IMR-90 (cell line): ENCODE measurements around the gene TMEM43. TPM values are rescaled to one million over a fixed set of nuclear protein-coding genes. Genes with fewer than 3 reads are reported as not detected.

Experiments
- ATAC-seq: fragments of 200-7000 bp; cut with Tn5 transposase; 2 replicates; pipeline ENCODE4 v1.9.1; 2020; ENCODE audit warnings: low read depth, mild to moderate bottlenecking, moderate library complexity
- BruUV-seq: library from RNA; stranded (reverse); fragments of 400-500 nt; replicated peaks from 2 replicates; lab custom pipeline; 2021; lab: Mats Ljungman, UMichigan
- CTCF ChIA-PET: fragments of 300-600 bp; formaldehyde crosslinking; extraction: SDS; loops from one replicate; lab custom pipeline; 2021; ENCODE audit warnings: antibody characterized with exemption; lab: Yijun Ruan, JAX
- POLR2A ChIA-PET: fragments of 300-600 bp; sonication (Branson Sonifier 250); formaldehyde crosslinking; loops from one replicate; lab custom pipeline; 2022; ENCODE audit warnings: antibody characterized with exemption; ENCODE audit not compliant: unreplicated experiment; lab: Charles Lee
- DNase-seq: peaks from one replicate; pipeline ENCODE4 v3.0.0; 2013
- H2AFZ ChIP-seq: replicated peaks from 2 replicates; pipeline ENCODE3; 2013; ENCODE audit warnings: low read length, mild to moderate bottlenecking; ENCODE audit not compliant: poor library complexity
- H2AK5ac ChIP-seq: 2 replicates; pipeline ENCODE4 v1.6.1; 2013; ENCODE audit warnings: low read depth, low read length, inconsistent platforms
- H2AK9ac ChIP-seq: replicated peaks from 2 replicates; pipeline ENCODE3; 2013; ENCODE audit warnings: mild to moderate bottlenecking, low read depth, low read length, moderate library complexity; ENCODE audit not compliant: poor library complexity
- H2BK120ac ChIP-seq: 2 replicates; pipeline ENCODE4 v1.6.1; 2013; ENCODE audit warnings: low read depth, low read length, inconsistent platforms
- H2BK15ac ChIP-seq: 3 replicates; pipeline ENCODE4 v1.6.1; 2013; ENCODE audit warnings: low read depth, low read length, inconsistent platforms
- H2BK20ac ChIP-seq: 2 replicates; pipeline ENCODE4 v1.6.1; 2013; ENCODE audit warnings: low read depth, mild to moderate bottlenecking, inconsistent platforms, low read length, moderate library complexity
- H2BK5ac ChIP-seq: 2 replicates; pipeline ENCODE4 v1.6.1; 2013; ENCODE audit warnings: mild to moderate bottlenecking, low read depth, low read length, inconsistent platforms; ENCODE audit not compliant: poor library complexity, severe bottlenecking
- H3K14ac ChIP-seq: replicated peaks from 2 replicates; pipeline ENCODE4 v1.6.1; 2013; ENCODE audit warnings: low read depth, low read length, inconsistent platforms
- H3K18ac ChIP-seq: 2 replicates; pipeline ENCODE4 v1.6.1; 2013; ENCODE audit warnings: low read depth, low read length, control low read depth
- H3K23ac ChIP-seq: 2 replicates; pipeline ENCODE4 v1.6.1; 2013; ENCODE audit warnings: low read depth, low read length, inconsistent platforms
- H3K27ac ChIP-seq: 2 replicates; pipeline ENCODE4 v1.5.1; 2013; ENCODE audit warnings: mild to moderate bottlenecking, control low read depth, low read length; ENCODE audit not compliant: insufficient read depth
- H3K27me3 ChIP-seq: 2 replicates; pipeline ENCODE4 v1.6.1; 2013; ENCODE audit warnings: low read length; ENCODE audit not compliant: control insufficient read depth, insufficient read depth
- H3K36me3 ChIP-seq: 2 replicates; pipeline ENCODE4 v1.6.1; 2013; ENCODE audit warnings: low read length, mixed read lengths; ENCODE audit not compliant: control insufficient read depth, insufficient read depth
- H3K4ac ChIP-seq: 2 replicates; pipeline ENCODE4 v1.6.1; 2013; ENCODE audit warnings: low read depth, low read length, inconsistent platforms
- H3K4me1 ChIP-seq: 2 replicates; pipeline ENCODE4 v1.6.1; 2013; ENCODE audit warnings: low read length, mixed read lengths; ENCODE audit not compliant: control insufficient read depth, insufficient read depth
- H3K4me2 ChIP-seq: 2 replicates; pipeline ENCODE4 v1.6.1; 2013; ENCODE audit warnings: low read depth, mild to moderate bottlenecking, control low read depth, low read length, moderate library complexity
- H3K4me3 ChIP-seq: 2 replicates; pipeline ENCODE4 v1.5.1; 2013; ENCODE audit warnings: low read depth, mild to moderate bottlenecking, control low read depth, low read length, moderate library complexity; ENCODE audit not compliant: insufficient read depth
- H3K56ac ChIP-seq: 2 replicates; pipeline ENCODE4 v1.6.1; 2013; ENCODE audit warnings: low read length, inconsistent platforms; ENCODE audit not compliant: insufficient read depth; ENCODE audit errors: extremely low read depth
- H3K79me1 ChIP-seq, 2 experiments: 2 replicates each; pipeline ENCODE4 v1.6.1; 2013; ENCODE audit warnings: low read length in 2 of 2, inconsistent platforms in 1 of 2, low read depth in 1 of 2
- H3K9ac ChIP-seq: 2 replicates; pipeline ENCODE4 v1.6.1; 2013; ENCODE audit warnings: low read depth, low read length, control low read depth
- H3K9me1 ChIP-seq: 2 replicates; pipeline ENCODE4 v1.6.1; 2013; ENCODE audit warnings: low read length, inconsistent platforms; ENCODE audit not compliant: insufficient read depth
- H3K9me3 ChIP-seq: 2 replicates; pipeline ENCODE4 v1.6.1; 2013; ENCODE audit warnings: low read length; ENCODE audit not compliant: control insufficient read depth, insufficient read depth
- H4K20me1 ChIP-seq: 2 replicates; pipeline ENCODE4 v1.6.1; 2013; ENCODE audit warnings: low read length, inconsistent platforms; ENCODE audit not compliant: insufficient read depth
- H4K5ac ChIP-seq: 2 replicates; pipeline ENCODE4 v1.6.1; 2013; ENCODE audit warnings: mild to moderate bottlenecking, low read depth, low read length, control low read depth
- H4K8ac ChIP-seq, 2 experiments: 2 replicates each; pipeline ENCODE4 v1.6.1; 2013; ENCODE audit warnings: low read depth in 2 of 2, low read length in 2 of 2, control low read depth in 1 of 2, inconsistent platforms in 1 of 2
- H4K91ac ChIP-seq: 2 replicates; pipeline ENCODE4 v1.6.1; 2013; ENCODE audit warnings: low read depth, low read length, inconsistent platforms; ENCODE audit not compliant: insufficient read depth
- BHLHE40 ChIP-seq: fragments of 150-350 bp; IDR thresholded peaks from 2 replicates; pipeline ENCODE4 v1.6.1; 2016; ENCODE audit warnings: mild to moderate bottlenecking, low read depth, low read length
- CEBPB ChIP-seq: IDR thresholded peaks from 2 replicates; pipeline ENCODE4 v1.6.1; 2012; ENCODE audit warnings: low read depth, low read length, improper control_type of control experiment
- CHD1 ChIP-seq: IDR thresholded peaks from 2 replicates; pipeline ENCODE4 v1.6.1; 2012; ENCODE audit warnings: low read depth, low read length, improper control_type of control experiment
- CTCF ChIP-seq: conservative IDR thresholded peaks from 2 replicates; pipeline ENCODE4 v1.5.1; 2012; ENCODE audit warnings: mild to moderate bottlenecking, low read depth, low read length, improper control_type of control experiment
- ELK1 ChIP-seq: fragments of 150-350 bp; IDR thresholded peaks from 2 replicates; pipeline ENCODE4 v1.6.1; 2016; ENCODE audit warnings: low read depth, mild to moderate bottlenecking, low read length, moderate library complexity, borderline replicate concordance
- FOS ChIP-seq: fragments of 150-350 bp; IDR thresholded peaks from 2 replicates; pipeline ENCODE4 v1.6.1; 2016; ENCODE audit warnings: low read depth, low read length
- MAFK ChIP-seq: IDR thresholded peaks from 2 replicates; pipeline ENCODE4 v1.6.1; 2012; ENCODE audit warnings: low read depth, low read length, improper control_type of control experiment
- MAZ ChIP-seq: IDR thresholded peaks from 2 replicates; pipeline ENCODE4 v1.6.1; 2012; ENCODE audit warnings: low read depth, mild to moderate bottlenecking, low read length, improper control_type of control experiment, moderate library complexity, borderline replicate concordance
- MXI1 ChIP-seq: IDR thresholded peaks from 2 replicates; pipeline ENCODE4 v1.6.1; 2012; ENCODE audit warnings: low read depth, mild to moderate bottlenecking, low read length, moderate library complexity, borderline replicate concordance
- NFE2L2 ChIP-seq: fragments of 150-350 bp; IDR thresholded peaks from 2 replicates; pipeline ENCODE4 v1.6.1; 2016; ENCODE audit warnings: low read depth, mild to moderate bottlenecking, low read length
- POLR2A ChIP-seq: IDR thresholded peaks from 2 replicates; pipeline ENCODE4 v1.6.1; 2012; ENCODE audit warnings: mild to moderate bottlenecking, low read depth, low read length
- RAD21 ChIP-seq: IDR thresholded peaks from 2 replicates; pipeline ENCODE4 v1.6.1; 2012; ENCODE audit warnings: low read length, improper control_type of control experiment
- RCOR1 ChIP-seq: IDR thresholded peaks from 2 replicates; pipeline ENCODE4 v1.6.1; 2012; ENCODE audit warnings: mild to moderate bottlenecking, low read length, improper control_type of control experiment; ENCODE audit not compliant: insufficient replicate concordance
- RFX5 ChIP-seq: IDR thresholded peaks from 2 replicates; pipeline ENCODE4 v1.8.0; 2012; ENCODE audit warnings: low read depth, mild to moderate bottlenecking, low read length, moderate library complexity
- SMC3 ChIP-seq: fragments of 150-350 bp; IDR thresholded peaks from 2 replicates; pipeline ENCODE4 v1.6.1; 2016; ENCODE audit warnings: low read depth, mild to moderate bottlenecking, antibody characterized with exemption, low read length, moderate library complexity
- USF2 ChIP-seq: fragments of 150-350 bp; IDR thresholded peaks from 2 replicates; pipeline ENCODE4 v1.6.1; 2017; ENCODE audit warnings: mild to moderate bottlenecking, antibody characterized with exemption, low read length, low read depth
- WGBS, 2 experiments: methylation state at CpG; one replicate each; pipeline versions ENCODE4 v1.1.5 to v1.1.7; 2013; ENCODE audit warnings: missing lambda C conversion rate in 2 of 2; ENCODE audit not compliant: insufficient read length in 1 of 2; ENCODE audit errors: extremely low coverage in 2 of 2; 5-methylcytosine and 5-hydroxymethylcytosine counted together
- dilution Hi-C: fragments of 300-500 bp; cut with HindIII; formaldehyde crosslinking; loops from one replicate; pipeline ENCODE4 v1.14.3; 2018; ENCODE audit warnings: low sequenced_read_pairs; ENCODE audit not compliant: unreplicated experiment
- in situ Hi-C: fragments of 300-500 bp; cut with MboI; formaldehyde crosslinking; loops from 3 replicates; pipeline ENCODE4 v1.14.3; 2019; ENCODE audit warnings: low sequenced_read_pairs, inconsistent platforms, mixed read lengths
- intact Hi-C: fragments of 100-400 bp; cut with micrococcal nuclease; formaldehyde crosslinking; loops from 2 replicates; pipeline ENCODE4 v1.10.0; 2022
- polyA plus RNA-seq, 3 experiments: library from polyadenylated mRNA; depleted of rRNA; stranded (reverse); fragments of >200 nt; gene quantifications; 2 replicates each; pipeline ENCODE4 v1.2.3, GENCODE V29; 2012; ENCODE audit warnings: low replicate concordance in 1 of 3
- total RNA-seq: library from RNA; depleted of rRNA; stranded (reverse); fragments of >200 nt; gene quantifications from 2 replicates; pipeline ENCODE4 v1.2.3, GENCODE V29; 2012

TMEM43 gene
- total and polyA plus RNA-seq, 2 of the 4 experiments (the other 2 are of a cell fraction): 109 to 114 TPM

GRCh38 chr3:14130707-14131106, 5.9 kb downstream of the TMEM43 start:
- Histone ChIP-seq H3K4me3 (no peak overlapping the region), H4K8ac (no peak overlapping the region), H2BK20ac (no peak overlapping the region), H3K4me2 (no peak overlapping the region), H2AFZ (no peak overlapping the region), H2BK5ac (no peak overlapping the region), H3K27me3 (no peaks in the 10 kb centered on the region), H3K9me3 (no peaks in the 10 kb centered on the region), H4K91ac (no peak overlapping the region), H3K27ac (no peak overlapping the region), H2AK9ac (no peak overlapping the region), H4K20me1 (peaks cover 32% of the 10 kb centered on the region), H3K4me1 (peaks cover 11% of the 10 kb centered on the region), H3K9ac (no peak overlapping the region), H2BK15ac (no peak overlapping the region), H3K9me1 (peaks cover 27% of the 10 kb centered on the region), H3K36me3 (peaks cover 73% of the 10 kb centered on the region), H3K79me1 (peaks cover 19 to 63% of the 10 kb centered on the region in 2 experiments), H4K5ac (no peak overlapping the region), H2BK120ac (no peak overlapping the region), H3K56ac (no peak overlapping the region), H3K23ac (no peak overlapping the region), H3K18ac (no peak overlapping the region), H3K4ac (no peak overlapping the region), H3K14ac (no peak overlapping the region), H2AK5ac (no peak overlapping the region)
- no TSS peak for BruUV-seq
- WGBS, 2 experiments: 94% methylated on average over 2 of the region's 12 CpGs; no CpG with 5 or more reads in 1 of the 2 experiments
- CTCF ChIA-PET: no interaction called here
- dilution Hi-C loops (no loop called here), intact Hi-C loops (no loop called here), in situ Hi-C loops (loop anchor here (25.0 kb wide), 1 partner anchor 93 kb away; no protein-coding TSS in a partner anchor)
- no peak for TF ChIP-seq ELK1
- no peak for TF ChIP-seq MAZ
- TF ChIP-seq FOS: no peak
- TF ChIP-seq USF2: no peak
- TF ChIP-seq BHLHE40: no peak
- no peak for TF ChIP-seq MAFK
- no peak for TF ChIP-seq NFE2L2
- no peak for TF ChIP-seq RCOR1
- no peak for TF ChIP-seq CTCF
- no peak for TF ChIP-seq RFX5
- no peak for TF ChIP-seq POLR2A
- no peak for TF ChIP-seq CHD1
- TF ChIP-seq CEBPB: no peak
- TF ChIP-seq RAD21: no peak
- no peak for TF ChIP-seq SMC3
- TF ChIP-seq MXI1: no peak
- POLR2A ChIA-PET: no interaction called here
- ATAC-seq (no peak), DNase-seq (no peak)
